GM12892 (cell line): Measurements from ENCODE around the gene LRRC37A2.
"Not testable (repeated sequence)": the region's sequence is repeated elsewhere in the genome, so short reads cannot be mapped to it uniquely, and the experiment has no call there.

Source experiments
- POLR2A ChIP-seq: IDR thresholded peaks from 2 replicates; pipeline ENCODE4 v1.6.1; 2011; ENCODE audit warnings: low read depth, low read length, control low read depth
- POLR2AphosphoS5 ChIP-seq: IDR thresholded peaks from 2 replicates; pipeline ENCODE4 v1.6.1; 2011; ENCODE audit warnings: low read depth, low read length, control low read depth

DNA sequence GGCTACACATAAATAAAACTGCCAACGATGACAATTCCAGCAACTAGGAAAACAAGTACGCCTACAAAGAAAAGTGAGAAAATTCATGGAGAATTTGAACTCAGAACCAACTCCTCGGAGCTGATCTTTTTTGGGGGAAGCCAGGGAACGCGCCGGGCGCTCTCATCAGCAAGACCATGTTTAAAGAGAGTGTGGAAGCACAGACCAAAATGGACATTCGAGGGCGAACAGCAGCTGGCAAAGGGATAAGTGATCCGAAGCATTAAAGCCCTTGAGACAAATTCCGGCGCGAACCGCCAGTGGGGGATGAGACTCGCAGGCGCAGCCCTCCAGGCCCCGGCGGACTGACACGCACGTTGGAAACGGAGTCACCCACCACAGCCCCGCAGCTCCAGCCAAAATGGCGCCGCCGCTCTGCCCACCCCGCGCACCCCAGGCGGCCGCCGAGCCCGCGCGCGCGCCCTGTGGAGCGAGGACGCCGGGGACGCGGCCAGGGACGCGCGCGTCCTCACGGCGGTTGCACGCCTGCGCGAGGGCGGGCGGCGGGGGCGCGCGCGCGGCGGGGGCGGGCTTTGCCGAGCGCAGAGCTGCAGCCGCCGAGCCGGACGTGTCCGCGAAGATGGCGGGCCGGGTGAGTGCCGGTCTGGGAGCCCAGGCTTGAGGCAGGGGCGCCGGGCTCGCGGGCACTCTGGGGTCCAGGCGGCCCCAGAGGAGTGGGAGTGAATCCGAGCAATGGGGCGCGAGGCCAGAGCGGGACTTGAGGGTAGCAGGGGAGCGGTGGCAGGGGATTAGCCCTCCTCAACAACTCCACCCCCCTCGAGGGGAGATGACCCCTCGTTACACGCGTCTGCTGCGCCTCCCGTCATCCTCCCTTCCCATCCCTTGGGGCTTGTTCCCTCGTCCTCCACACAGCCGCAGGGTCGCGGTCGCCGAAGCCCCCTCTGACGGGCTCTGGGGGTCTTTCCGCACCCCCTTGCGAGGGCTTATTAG, 78.2 kb downstream of the LRRC37A2 start, which contains the start of gene NSF:
- not testable (repeated sequence) for TF ChIP-seq POLR2A, POLR2AphosphoS5
